Measurements from ENCODE around the gene NEDD4L.
A peak's percentile ranks its signal among the peaks of the same experiment; 100 is the strongest.
"Not testable (repeated sequence)": the region's sequence is repeated elsewhere in the genome, so short reads cannot be mapped to it uniquely, and the experiment has no call there.

Gene NEDD4L

DNA sequence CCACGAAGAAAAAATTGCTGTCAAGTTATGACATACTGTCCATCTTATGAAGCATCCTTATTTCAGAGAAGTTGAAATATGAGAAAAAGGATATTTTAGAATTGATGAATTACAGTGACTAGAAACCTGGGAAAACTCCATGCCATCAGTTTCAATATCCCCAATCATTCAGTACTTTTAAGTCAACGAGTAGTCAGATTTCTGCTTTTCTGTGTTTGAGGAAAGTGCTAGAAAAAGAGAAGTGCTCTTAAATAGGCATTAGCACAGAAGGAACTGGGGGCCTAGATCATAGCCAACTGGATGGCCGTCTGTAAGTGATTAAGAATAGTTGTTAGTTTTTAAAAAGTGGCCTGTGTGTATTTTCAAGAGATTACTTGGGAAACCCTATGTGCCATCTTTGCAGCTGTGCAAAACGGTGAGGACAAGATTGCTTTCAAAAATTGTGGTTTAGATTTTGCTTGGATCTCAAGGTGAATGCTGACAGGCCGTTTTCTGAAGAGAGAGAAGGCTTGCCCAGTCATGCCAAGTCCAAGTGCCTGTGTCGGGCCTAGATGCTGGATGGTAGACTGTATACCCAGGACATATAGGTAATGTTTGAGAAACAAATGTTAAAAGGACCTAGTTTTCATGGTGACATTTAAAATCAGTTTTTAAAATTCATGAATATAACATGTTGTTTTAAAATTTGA lies 5.1 kb downstream of the NEDD4L start:
- Histone ChIP-seq H3K36me3 (ENCODE audit: control insufficient read depth in 1 of 2, insufficient read depth in 2 of 2, low read length in 2 of 2) (no peaks in the 10 kb centered on the region), H3K9ac (ENCODE audit: low read length) (no peak overlapping the region), H2BK5ac (ENCODE audit: low read depth, low read length, poor library complexity) (no peak overlapping the region), H3K79me1 (ENCODE audit: low read length) (peaks cover 11% of the 10 kb centered on the region), H4K12ac (ENCODE audit: low read depth, low read length) (no peak overlapping the region), H4K91ac (ENCODE audit: low read depth, low read length) (no peak overlapping the region), H2BK12ac (ENCODE audit: low read length) (no peak overlapping the region), H2BK120ac (ENCODE audit: insufficient read depth, low read length, poor library complexity) (no peak overlapping the region), H3K27me3 (ENCODE audit: insufficient read depth, low read length) (no peaks in the 10 kb centered on the region), H3K18ac (ENCODE audit: low read length) (no peak overlapping the region), H3K79me2 (ENCODE audit: control insufficient read depth, insufficient read depth, low read length, poor library complexity) (peaks cover 8% of the 10 kb centered on the region), H3K4me3 (ENCODE audit: low read depth, low read length) (no peak overlapping the region), H2AK5ac (ENCODE audit: low read length) (no peak overlapping the region), H3K23ac (ENCODE audit: low read length) (no peak overlapping the region), H3K14ac (ENCODE audit: low read length) (no peak overlapping the region), H3K4me1 (ENCODE audit: control insufficient read depth in 1 of 2, insufficient read depth in 2 of 2, low read length in 2 of 2) (peaks cover 0 to 1% of the 10 kb centered on the region in 2 experiments), H3K27ac (ENCODE audit: low read depth, low read length) (no peak overlapping the region), H3K9me3 (ENCODE audit: insufficient read depth, low read depth, low read length) (no peaks in the 10 kb centered on the region), H3K4me2 (ENCODE audit: low read length) (no peak overlapping the region), H4K8ac (ENCODE audit: low read depth, low read length) (no peak overlapping the region), H2AFZ (ENCODE audit: insufficient read depth, low read length, poor library complexity) (no peak overlapping the region), H3K4ac (ENCODE audit: low read depth, low read length) (peak overlapping the region; percentile 77)
- WGBS (ENCODE audit: extremely low coverage, insufficient coverage, insufficient read length) = no CpG with 5 or more reads among the region's 6 CpGs
- no peak for DNase-seq

GRCh38 chr18:58050963-58051362 lies 6.9 kb downstream of the NEDD4L start:
- WGBS (ENCODE audit: extremely low coverage, insufficient coverage, insufficient read length) = no CpG with 5 or more reads among the region's 3 CpGs
- H2AK5ac ChIP-seq (ENCODE audit: low read length); H4K91ac ChIP-seq (ENCODE audit: low read depth, low read length); H3K18ac ChIP-seq (ENCODE audit: low read length); H3K36me3 ChIP-seq (ENCODE audit: control insufficient read depth in 1 of 2, insufficient read depth in 2 of 2, low read length in 2 of 2); H3K27me3 ChIP-seq (ENCODE audit: insufficient read depth, low read length); H3K4me2 ChIP-seq (ENCODE audit: low read length); H4K12ac ChIP-seq (ENCODE audit: low read depth, low read length); H3K27ac ChIP-seq (ENCODE audit: low read depth, low read length); H3K79me2 ChIP-seq (ENCODE audit: control insufficient read depth, insufficient read depth, low read length, poor library complexity); H3K9ac ChIP-seq (ENCODE audit: low read length); H2BK120ac ChIP-seq (ENCODE audit: insufficient read depth, low read length, poor library complexity); H3K23ac ChIP-seq (ENCODE audit: low read length); H3K4ac ChIP-seq (ENCODE audit: low read depth, low read length); H3K9me3 ChIP-seq (ENCODE audit: insufficient read depth, low read depth, low read length); DNase-seq; H2BK12ac ChIP-seq (ENCODE audit: low read length); H3K4me3 ChIP-seq (ENCODE audit: low read depth, low read length); H3K14ac ChIP-seq (ENCODE audit: low read length); H2BK5ac ChIP-seq (ENCODE audit: low read depth, low read length, poor library complexity); H3K4me1 ChIP-seq (ENCODE audit: control insufficient read depth in 1 of 2, insufficient read depth in 2 of 2, low read length in 2 of 2); H3K79me1 ChIP-seq (ENCODE audit: low read length); H2AFZ ChIP-seq (ENCODE audit: insufficient read depth, low read length, poor library complexity); H4K8ac ChIP-seq (ENCODE audit: low read depth, low read length): not testable (repeated sequence)

DNA sequence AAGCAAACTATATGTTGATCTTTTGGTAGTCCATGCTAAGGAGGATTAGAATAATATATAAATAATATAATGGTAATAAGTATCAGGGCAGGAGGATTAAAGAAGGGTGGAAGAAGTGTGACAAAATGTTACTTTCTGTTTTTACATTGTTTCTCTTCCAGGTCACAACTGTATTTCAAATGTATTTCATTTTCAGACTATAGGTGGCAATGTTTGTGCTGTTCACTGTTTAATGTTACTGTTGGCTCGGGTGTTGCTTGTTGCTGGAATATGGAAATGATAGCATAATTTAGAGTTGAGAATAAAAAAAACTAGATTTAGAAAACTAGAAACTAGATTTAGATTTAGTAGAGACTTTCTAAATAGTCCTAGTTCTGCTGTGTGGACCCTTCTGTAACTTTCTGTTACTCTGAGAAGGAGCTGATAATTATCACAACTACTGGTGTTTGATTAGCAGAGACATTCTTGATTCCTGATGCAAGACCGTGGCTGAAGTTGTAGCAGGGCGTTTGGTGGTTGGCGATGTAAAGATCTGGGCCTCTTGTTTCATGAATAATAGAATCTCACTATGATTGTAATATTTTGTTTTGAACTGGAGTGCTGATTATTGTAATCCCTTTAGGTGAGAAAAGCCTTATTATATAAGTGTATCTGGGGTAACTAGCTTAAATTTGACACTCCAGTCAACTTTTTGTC lies 7.9 kb downstream of the NEDD4L start:
- H2BK5ac ChIP-seq (ENCODE audit: low read depth, low read length, poor library complexity) = no peak overlapping the region
- peak in 1 of 2 donors; percentile 16 for DNase-seq
- no peak overlapping the region for H2AFZ ChIP-seq (ENCODE audit: insufficient read depth, low read length, poor library complexity)
- peaks cover 2% of the 10 kb centered on the region for H3K79me2 ChIP-seq (ENCODE audit: control insufficient read depth, insufficient read depth, low read length, poor library complexity)
- no peak overlapping the region for H3K4me2 ChIP-seq (ENCODE audit: low read length)
- H4K91ac ChIP-seq (ENCODE audit: low read depth, low read length) = no peak overlapping the region
- no peaks in the 10 kb centered on the region for H3K36me3 ChIP-seq (ENCODE audit: control insufficient read depth in 1 of 2, insufficient read depth in 2 of 2, low read length in 2 of 2)
- no peak overlapping the region for H2BK120ac ChIP-seq (ENCODE audit: insufficient read depth, low read length, poor library complexity)
- H3K14ac ChIP-seq (ENCODE audit: low read length) = no peak overlapping the region
- no peak overlapping the region for H3K23ac ChIP-seq (ENCODE audit: low read length)
- peaks cover 1 to 4% of the 10 kb centered on the region in 2 experiments for H3K4me1 ChIP-seq (ENCODE audit: control insufficient read depth in 1 of 2, insufficient read depth in 2 of 2, low read length in 2 of 2)
- no peak overlapping the region for H3K9ac ChIP-seq (ENCODE audit: low read length)
- H3K9me3 ChIP-seq (ENCODE audit: insufficient read depth, low read depth, low read length) = no peaks in the 10 kb centered on the region
- no peak overlapping the region for H4K8ac ChIP-seq (ENCODE audit: low read depth, low read length)
- H3K18ac ChIP-seq (ENCODE audit: low read length) = no peak overlapping the region
- WGBS (ENCODE audit: extremely low coverage, insufficient coverage, insufficient read length) = no CpG with 5 or more reads among the region's 4 CpGs
- H4K12ac ChIP-seq (ENCODE audit: low read depth, low read length) = no peak overlapping the region
- H3K27ac ChIP-seq (ENCODE audit: low read depth, low read length) = no peak overlapping the region
- no peak overlapping the region for H2AK5ac ChIP-seq (ENCODE audit: low read length)
- H3K4me3 ChIP-seq (ENCODE audit: low read depth, low read length) = no peak overlapping the region
- H3K79me1 ChIP-seq (ENCODE audit: low read length) = no peaks in the 10 kb centered on the region
- H3K4ac ChIP-seq (ENCODE audit: low read depth, low read length) = no peak overlapping the region
- H3K27me3 ChIP-seq (ENCODE audit: insufficient read depth, low read length) = no peaks in the 10 kb centered on the region
- H2BK12ac ChIP-seq (ENCODE audit: low read length) = no peak overlapping the region

- Histone ChIP-seq H3K79me1 (ENCODE audit: low read length) (peaks cover 1% of the 10 kb centered on the region), H3K4me2 (ENCODE audit: low read length) (no peak overlapping the region), H2AFZ (ENCODE audit: insufficient read depth, low read length, poor library complexity) (no peak overlapping the region), H4K91ac (ENCODE audit: low read depth, low read length) (no peak overlapping the region), H3K18ac (ENCODE audit: low read length) (no peak overlapping the region), H3K9me3 (ENCODE audit: insufficient read depth, low read depth, low read length) (no peaks in the 10 kb centered on the region), H4K8ac (ENCODE audit: low read depth, low read length) (no peak overlapping the region), H3K14ac (ENCODE audit: low read length) (no peak overlapping the region), H3K4me1 (ENCODE audit: control insufficient read depth in 1 of 2, insufficient read depth in 2 of 2, low read length in 2 of 2) (peaks cover 8 to 12% of the 10 kb centered on the region in 2 experiments), H2BK5ac (ENCODE audit: low read depth, low read length, poor library complexity) (no peak overlapping the region), H3K4ac (ENCODE audit: low read depth, low read length) (no peak overlapping the region), H3K36me3 (ENCODE audit: control insufficient read depth in 1 of 2, insufficient read depth in 2 of 2, low read length in 2 of 2) (no peaks in the 10 kb centered on the region), H3K23ac (ENCODE audit: low read length) (no peak overlapping the region), H3K9ac (ENCODE audit: low read length) (no peak overlapping the region), H2BK12ac (ENCODE audit: low read length) (no peak overlapping the region), H2AK5ac (ENCODE audit: low read length) (no peak overlapping the region), H3K27me3 (ENCODE audit: insufficient read depth, low read length) (no peaks in the 10 kb centered on the region), H3K4me3 (ENCODE audit: low read depth, low read length) (no peak overlapping the region), H2BK120ac (ENCODE audit: insufficient read depth, low read length, poor library complexity) (no peak overlapping the region), H3K27ac (ENCODE audit: low read depth, low read length) (no peak overlapping the region), H3K79me2 (ENCODE audit: control insufficient read depth, insufficient read depth, low read length, poor library complexity) (peaks cover 2% of the 10 kb centered on the region), H4K12ac (ENCODE audit: low read depth, low read length) (no peak overlapping the region)
- no peak for DNase-seq
- no CpG with 5 or more reads among the region's 3 CpGs for WGBS (ENCODE audit: extremely low coverage, insufficient coverage, insufficient read length)
Measured at GRCh38 chr18:58052960-58053359, 8.9 kb downstream of the NEDD4L start.

All from trophoblast cell (in vitro differentiated cells and primary cell).